Naive thymus-derived CD8-positive, alpha-beta T cell (primary cell): ENCODE measurements around the gene LIN54. TPM values are rescaled to one million over a fixed set of nuclear protein-coding genes. Genes with fewer than 3 reads are reported as not detected.

Experiments used
- polyA plus RNA-seq, 3 donors: library from polyadenylated mRNA; unstranded; fragments of 300-500 nt; fragmentation: Illumina TruSeq; gene quantifications; one replicate each; pipeline ENCODE4 v1.2.3, GENCODE V29; 2021
- total RNA-seq, 8 experiments: library from RNA in 2 of 8; stranded (reverse) in 2 of 8; gene quantifications; one replicate each; pipeline ENCODE4 v1.2.3 and lab custom pipeline; 2021 to 2026

Gene LIN54
- total and polyA plus RNA-seq, 5 experiments from 2014 or later = 9.4 to 24.1 (median 10.7) TPM

Other genes starting within 250 kb of the LIN54 start
- 1 to 10 TPM; 1.0 to 1.1 TPM for gene SCD5, start 212.0 kb downstream of the LIN54 start, total RNA-seq
- 1 to 10 TPM in 2 of 3 donors, under 1 TPM in 1; 0.07 to 4.4 (median 1.0) TPM for gene SCD5, start 212.0 kb downstream of the LIN54 start, polyA plus RNA-seq
- gene SEC31A, start 119.7 kb downstream of the LIN54 start, total RNA-seq = 100 to 1,000 TPM; 130 to 145 TPM
- 100 to 1,000 TPM; 101 to 131 (median 112) TPM for gene SEC31A, start 119.7 kb downstream of the LIN54 start, polyA plus RNA-seq
- gene THAP9, start 110.1 kb downstream of the LIN54 start, total RNA-seq = 1 to 10 TPM; 4.1 to 6.0 TPM
- 1 to 10 TPM; 1.6 to 2.9 (median 1.7) TPM for gene THAP9, start 110.1 kb downstream of the LIN54 start, polyA plus RNA-seq
- 10 to 100 TPM; 26.1 to 28.9 TPM for gene COPS4, start 24.4 kb upstream of the LIN54 start, total RNA-seq
- 10 to 100 TPM; 58.4 to 62.5 (median 61.2) TPM for gene COPS4, start 24.4 kb upstream of the LIN54 start, polyA plus RNA-seq
- 100 to 1,000 TPM; 222 to 258 TPM for gene PLAC8, start 103.9 kb upstream of the LIN54 start, total RNA-seq
- gene PLAC8, start 103.9 kb upstream of the LIN54 start, polyA plus RNA-seq = 100 to 1,000 TPM; 470 to 615 (median 609) TPM